GM18907 (cell line): ENCODE results near the gene ABI1.

Source experiments
- ATAC-seq: cut with Tn5 transposase; IDR thresholded peaks from one replicate; pipeline ENCODE4 v1.9.1; 2021; ENCODE audit warnings: mild to moderate bottlenecking, moderate library complexity; ENCODE audit not compliant: unreplicated experiment

Gene ABI1

DNA sequence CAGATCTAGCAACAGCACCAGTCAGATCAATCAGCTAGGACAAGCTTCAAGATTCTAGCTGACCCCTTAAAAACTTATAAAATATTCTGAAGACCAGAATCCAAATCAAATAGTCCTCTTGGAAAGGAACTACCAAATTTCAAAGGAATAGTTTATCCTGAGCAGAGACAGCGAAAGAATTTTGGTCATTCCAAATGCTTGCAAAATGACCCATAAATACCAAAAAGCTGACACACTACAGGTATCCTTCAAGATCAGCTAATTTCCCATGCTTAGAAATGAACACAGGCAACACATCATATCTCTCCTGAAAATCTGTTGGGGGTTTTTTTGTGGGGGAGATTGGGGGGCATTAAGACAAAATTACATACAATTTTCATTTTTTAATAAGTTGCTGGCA lies 84.5 kb downstream of the ABI1 start:
- ATAC-seq, result no peak

DNA sequence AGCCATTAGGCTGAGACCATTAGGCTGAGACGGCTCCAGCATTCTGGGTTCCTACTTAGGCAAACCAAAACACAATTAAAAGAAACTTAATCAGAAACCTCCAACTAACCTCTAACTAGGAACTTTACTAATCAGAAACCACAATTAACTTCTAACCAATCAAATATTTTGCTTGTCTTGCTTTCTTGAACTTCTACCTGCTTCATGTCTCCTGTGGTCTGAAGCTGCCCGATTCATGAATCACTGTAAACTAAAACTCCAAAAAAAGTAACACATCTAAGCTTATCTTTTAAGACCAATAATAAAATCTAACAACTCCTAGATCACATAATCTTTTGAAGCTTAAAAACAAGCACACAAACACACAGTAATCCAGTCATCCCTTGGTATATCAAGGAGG lies 87.1 kb downstream of the ABI1 start:
- no peak for ATAC-seq

GRCh38 chr10:26770069-26770468 lies 90.7 kb downstream of the ABI1 start:
- no peak for ATAC-seq

- ATAC-seq, result no peak
Observed at GRCh38 chr10:26765549-26765948, 95.2 kb downstream of the ABI1 start.

GRCh38 chr10:26759008-26759407 lies 101.8 kb downstream of the ABI1 start:
- no peak for ATAC-seq

GRCh38 chr10:26755443-26755903 lies 105.3 kb downstream of the ABI1 start:
- ATAC-seq, result peak; percentile 85

DNA sequence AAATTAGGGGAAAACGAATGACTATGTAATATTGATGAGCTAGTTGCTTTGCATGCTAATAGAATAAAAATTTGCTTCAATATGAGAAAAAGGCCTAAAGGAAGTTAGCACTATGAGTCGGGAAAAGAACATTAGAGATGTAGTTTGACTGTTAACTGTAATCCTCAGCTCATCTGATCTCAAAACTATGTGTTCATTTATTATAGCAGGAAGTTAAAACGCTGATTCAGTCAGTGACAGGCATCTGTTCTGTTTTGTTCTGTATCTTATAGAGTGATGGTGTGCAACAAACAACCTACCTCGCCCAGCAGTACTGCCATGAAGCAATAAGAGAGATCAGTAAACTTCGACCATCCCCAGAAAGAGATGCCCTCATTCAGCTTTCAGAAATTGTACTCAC lies 114.7 kb downstream of the ABI1 start:
- ATAC-seq, result no peak

GRCh38 chr10:26743841-26744240 lies 116.9 kb downstream of the ABI1 start:
- no peak for ATAC-seq

DNA sequence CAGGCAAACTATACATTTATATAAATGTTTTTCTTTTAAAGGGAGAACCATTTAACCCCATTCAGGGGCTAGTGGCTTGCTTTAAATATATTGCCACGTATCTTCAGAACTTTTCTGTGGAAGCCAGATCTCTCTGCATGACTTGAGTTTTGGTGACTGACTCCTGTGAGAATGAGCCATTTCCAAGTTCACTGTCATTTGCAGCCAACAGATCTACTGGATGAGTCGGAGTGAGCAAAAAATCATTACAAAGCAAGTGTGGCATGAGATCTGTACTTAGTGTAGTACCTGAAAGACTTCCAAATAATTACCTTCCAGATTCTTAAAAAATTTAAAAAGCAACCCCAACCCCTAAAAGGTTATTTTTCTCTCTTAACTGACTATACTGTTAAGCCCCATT lies 117.7 kb downstream of the ABI1 start:
- ATAC-seq, result no peak

GRCh38 chr10:26741368-26741767 lies 119.4 kb downstream of the ABI1 start:
- no peak for ATAC-seq

- ATAC-seq, result peak; percentile 43
Observed at GRCh38 chr10:26739071-26739631, 121.6 kb downstream of the ABI1 start.

- no peak for ATAC-seq
Observed at GRCh38 chr10:26738301-26738911, 122.4 kb downstream of the ABI1 start.

- peak; percentile 84 for ATAC-seq
Observed at GRCh38 chr10:26737730-26738129, 123.0 kb downstream of the ABI1 start.

- no peak for ATAC-seq
Observed at GRCh38 chr10:26735435-26735834, 125.3 kb downstream of the ABI1 start.

GRCh38 chr10:26733750-26734568 lies 126.8 kb downstream of the ABI1 start:
- no peak for ATAC-seq

DNA sequence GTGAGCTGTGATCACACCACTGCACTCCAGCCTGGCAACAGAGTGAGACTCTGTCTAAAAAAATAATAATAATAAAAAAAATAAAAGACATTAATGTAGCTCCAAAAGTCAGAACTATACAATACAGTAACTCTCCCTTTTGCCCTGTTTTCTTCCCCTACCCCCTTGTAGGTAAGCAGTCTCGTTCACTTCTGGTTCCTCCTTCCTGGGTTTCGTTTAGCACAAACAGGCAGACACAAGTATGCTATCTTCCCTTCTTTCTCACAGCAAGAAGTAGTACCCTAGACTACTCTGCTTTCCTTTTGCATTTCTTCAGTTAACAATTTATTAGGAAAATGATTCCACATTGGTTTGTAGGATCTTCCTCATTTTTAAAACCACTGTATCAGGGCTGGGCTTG lies 130.2 kb downstream of the ABI1 start:
- ATAC-seq, result no peak

- ATAC-seq, result no peak
Observed at GRCh38 chr10:26729395-26729794, 131.4 kb downstream of the ABI1 start.

DNA sequence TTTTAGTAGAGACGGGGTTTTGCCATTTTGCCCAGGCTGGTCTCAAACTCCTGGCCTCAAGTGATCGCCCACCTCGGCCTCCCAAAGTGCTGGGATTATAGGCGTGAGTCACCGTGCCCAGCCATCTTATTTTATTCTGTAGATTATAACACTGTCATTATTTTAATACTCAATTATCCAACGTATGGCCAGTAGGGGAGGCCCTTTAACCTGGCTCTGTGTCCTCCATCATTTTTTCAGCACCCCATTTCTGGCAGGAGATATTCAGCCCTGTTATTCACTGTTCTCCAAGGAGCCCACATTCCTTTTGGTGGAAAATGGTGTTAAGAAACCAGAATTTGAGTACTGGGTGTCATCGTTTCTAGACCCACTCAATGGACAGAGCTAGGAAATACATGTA lies 131.8 kb downstream of the ABI1 start:
- no peak for ATAC-seq

DNA sequence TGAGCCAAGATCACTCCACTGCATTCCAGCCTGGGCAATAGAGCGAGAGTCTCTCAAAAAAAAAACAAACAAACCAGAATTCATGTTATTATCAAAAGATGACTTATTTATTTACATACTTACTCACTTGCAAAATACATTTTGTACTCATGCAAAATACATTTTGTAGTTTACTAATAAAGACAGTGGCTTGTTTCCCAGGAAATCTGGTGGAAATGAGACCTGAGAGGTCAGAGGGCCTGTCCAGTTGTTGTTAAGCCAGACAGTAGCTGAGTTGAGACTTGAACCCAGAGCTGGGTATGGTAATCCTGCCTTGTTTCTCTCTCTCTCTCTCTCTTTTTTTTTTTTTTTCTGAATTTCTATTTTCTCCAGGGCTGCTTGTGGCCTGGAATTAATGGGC lies 133.8 kb downstream of the ABI1 start:
- ATAC-seq, result no peak

DNA sequence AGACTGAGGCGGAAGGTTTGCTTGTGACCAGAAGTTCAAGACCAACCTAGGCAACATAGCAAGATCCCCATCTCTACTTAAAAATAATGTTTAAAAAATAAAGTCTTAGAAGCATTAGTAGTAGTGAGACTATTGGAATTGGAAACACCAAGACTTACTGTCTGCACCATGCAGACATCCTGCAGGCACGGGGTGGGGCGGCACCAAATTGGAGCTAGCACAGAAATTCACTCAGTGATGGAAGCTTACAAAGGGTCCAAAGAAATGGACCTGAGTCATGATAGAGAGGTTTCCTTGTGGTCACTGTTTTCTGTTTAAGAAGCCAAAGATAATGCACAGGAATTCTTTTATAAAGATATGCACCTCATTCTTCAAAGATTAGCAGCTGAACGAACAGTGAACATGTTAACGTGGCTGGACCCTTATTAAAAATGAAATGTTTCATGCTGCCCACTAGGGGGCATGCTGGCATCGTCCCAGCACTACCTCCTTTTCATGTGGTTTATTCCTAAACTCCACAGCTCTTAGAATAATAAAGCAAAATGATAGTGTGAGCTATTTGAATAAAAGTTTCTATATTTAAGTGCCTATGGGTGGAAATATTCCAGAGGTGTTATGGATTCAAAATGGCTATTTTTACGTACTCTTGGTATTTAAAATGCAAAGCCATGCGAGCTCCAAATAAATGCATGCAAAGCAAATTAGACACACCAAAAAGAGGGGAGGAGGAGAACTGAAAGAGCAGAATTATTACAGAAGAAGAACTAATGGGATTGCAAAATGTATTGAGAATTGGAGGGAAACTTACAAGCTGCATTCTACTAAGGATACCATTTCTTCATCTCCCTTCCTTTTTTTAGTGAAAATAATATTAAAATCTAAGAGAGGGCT lies 134.7 kb downstream of the ABI1 start:
- ATAC-seq, result peak; percentile 61

- no peak for ATAC-seq
Observed at GRCh38 chr10:26723016-26723415, 137.7 kb downstream of the ABI1 start.
